SU-DHL-6 (cell line): ENCODE measurements around the gene CACNG8.

ENCODE experiments used
- H2AFZ ChIP-seq: fragments of 200-600 bp; sonication (generic); 2 replicates; pipeline ENCODE4 v1.6.1; 2014; ENCODE audit warnings: low read depth, mild to moderate bottlenecking, moderate library complexity, mixed read lengths, antibody characterized with exemption, low read length; ENCODE audit not compliant: severe bottlenecking
- H3F3A ChIP-seq: fragments of 200-600 bp; shearing (Covaris generic); 2 replicates; pipeline ENCODE4 v1.6.0; 2016; ENCODE audit warnings: antibody characterized with exemption, mild to moderate bottlenecking; ENCODE audit not compliant: insufficient read depth
- H3K27ac ChIP-seq: fragments of 200-600 bp; sonication (generic); 2 replicates; pipeline ENCODE4 v1.5.1; 2016; ENCODE audit warnings: low read depth, mild to moderate bottlenecking, low read length, moderate library complexity, mixed read lengths
- H3K27me3 ChIP-seq: fragments of 200-600 bp; sonication (generic), shearing (Covaris generic); 2 replicates; pipeline ENCODE4 v1.6.0; 2014; ENCODE audit warnings: mild to moderate bottlenecking, low read length
- H3K36me3 ChIP-seq: fragments of 200-600 bp; sonication (generic); 2 replicates; pipeline ENCODE4 v1.6.1; 2014; ENCODE audit warnings: mild to moderate bottlenecking, low read length, mixed read lengths
- H3K4me2 ChIP-seq: fragments of 300-600, 200-600 bp; shearing (Covaris generic), sonication (generic); 2 replicates; pipeline ENCODE4 v1.6.0; 2014; ENCODE audit warnings: low read length, low read depth, mild to moderate bottlenecking; ENCODE audit not compliant: poor library complexity, severe bottlenecking
- H3K4me3 ChIP-seq: fragments of 200-600 bp; sonication (generic); 2 replicates; pipeline ENCODE4 v1.5.1; 2014; ENCODE audit warnings: antibody characterized with exemption, low read length, mild to moderate bottlenecking, mixed read lengths; ENCODE audit not compliant: insufficient read depth, poor library complexity, severe bottlenecking
- H3K79me2 ChIP-seq: fragments of 200-600 bp; sonication (generic); 2 replicates; pipeline ENCODE4 v1.6.1; 2014; ENCODE audit warnings: mild to moderate bottlenecking, low read length, moderate library complexity; ENCODE audit not compliant: insufficient read depth
- H3K9ac ChIP-seq: fragments of 200-600 bp; sonication (generic); 2 replicates; pipeline ENCODE4 v1.7.0; 2014; ENCODE audit warnings: mild to moderate bottlenecking, low read length
- H3K9me2 ChIP-seq: fragments of 200-600 bp; sonication (generic); replicated peaks from 2 replicates; pipeline ENCODE4 v1.6.1; 2014; ENCODE audit warnings: low read length; ENCODE audit not compliant: insufficient read depth
- H3K9me3 ChIP-seq: fragments of 200-600 bp; sonication (generic); 2 replicates; pipeline ENCODE4 v1.6.1; 2014; ENCODE audit warnings: low read length, mixed read lengths; ENCODE audit not compliant: insufficient read depth
- H4K20me1 ChIP-seq: fragments of 200-600 bp; sonication (generic); 2 replicates; pipeline ENCODE4 v1.6.1; 2014; ENCODE audit warnings: low read depth, mild to moderate bottlenecking, antibody characterized with exemption, low read length, moderate library complexity, mixed read lengths
- CTCF ChIP-seq: fragments of 200-600 bp; sonication (generic); IDR thresholded peaks from one replicate; pipeline ENCODE4 v1.5.1; 2017; ENCODE audit warnings: antibody characterized with exemption, mild to moderate bottlenecking, low read length, moderate library complexity; ENCODE audit not compliant: insufficient read depth, poor library complexity, severe bottlenecking
- EZH2phosphoT487 ChIP-seq: fragments of 200-600 bp; sonication (generic), shearing (Covaris generic); conservative IDR thresholded peaks from 2 replicates; pipeline ENCODE4 v1.6.1; 2018; ENCODE audit warnings: mild to moderate bottlenecking, antibody characterized with exemption, low read length, moderate library complexity, mixed read lengths

Gene CACNG8

GRCh38 chr19:53981376-53981951 is 18.7 kb downstream of the CACNG8 start:
- no peak overlapping the region for H3K4me3 ChIP-seq
- H3K27me3 ChIP-seq = no peaks in the 10 kb centered on the region
- H3K36me3 ChIP-seq = no peaks in the 10 kb centered on the region
- no peak overlapping the region for H3K27ac ChIP-seq
- no peak overlapping the region for H2AFZ ChIP-seq
- H3K9ac ChIP-seq = no peak overlapping the region
- no peaks in the 10 kb centered on the region for H3K9me3 ChIP-seq
- no peaks in the 10 kb centered on the region for H3F3A ChIP-seq
- H4K20me1 ChIP-seq = no peaks in the 10 kb centered on the region
- H3K9me2 ChIP-seq = no peaks in the 10 kb centered on the region
- TF ChIP-seq EZH2phosphoT487 (no peak), CTCF (no peak)
- H3K4me2 ChIP-seq = no peak overlapping the region
- no peaks in the 10 kb centered on the region for H3K79me2 ChIP-seq

- no peaks in the 10 kb centered on the region for H3F3A ChIP-seq
- no peak overlapping the region for H3K9ac ChIP-seq
- H3K9me3 ChIP-seq = no peaks in the 10 kb centered on the region
- no peak for TF ChIP-seq EZH2phosphoT487
- TF ChIP-seq CTCF = no peak
- H4K20me1 ChIP-seq = no peaks in the 10 kb centered on the region
- no peaks in the 10 kb centered on the region for H3K36me3 ChIP-seq
- no peaks in the 10 kb centered on the region for H3K9me2 ChIP-seq
- H3K27me3 ChIP-seq = no peaks in the 10 kb centered on the region
- no peak overlapping the region for H3K4me2 ChIP-seq
- no peaks in the 10 kb centered on the region for H3K79me2 ChIP-seq
- no peak overlapping the region for H3K4me3 ChIP-seq
- H3K27ac ChIP-seq = no peak overlapping the region
- no peak overlapping the region for H2AFZ ChIP-seq
These were observed 19.3 kb downstream of the CACNG8 start for GRCh38 chr19:53982001-53982451.

GRCh38 chr19:53982611-53983010 is 19.9 kb downstream of the CACNG8 start:
- Histone ChIP-seq H3K36me3 (no peaks in the 10 kb centered on the region), H3K79me2 (no peaks in the 10 kb centered on the region), H3K27ac (no peak overlapping the region), H3K4me3 (no peak overlapping the region), H3K27me3 (no peaks in the 10 kb centered on the region), H3K9ac (no peak overlapping the region), H3K9me2 (no peaks in the 10 kb centered on the region), H3F3A (no peaks in the 10 kb centered on the region), H4K20me1 (no peaks in the 10 kb centered on the region), H2AFZ (no peak overlapping the region), H3K9me3 (no peaks in the 10 kb centered on the region), H3K4me2 (no peak overlapping the region)
- TF ChIP-seq EZH2phosphoT487 = no peak
- no peak for TF ChIP-seq CTCF
